AML-193 (cell line): ENCODE data around the gene MRM2.

ENCODE experiments used
- DNase-seq, 2 experiments: peaks; one replicate each; lab custom pipeline; 2025; lab: John Stamatoyannopoulos, UW

The MRM2 gene

DNA sequence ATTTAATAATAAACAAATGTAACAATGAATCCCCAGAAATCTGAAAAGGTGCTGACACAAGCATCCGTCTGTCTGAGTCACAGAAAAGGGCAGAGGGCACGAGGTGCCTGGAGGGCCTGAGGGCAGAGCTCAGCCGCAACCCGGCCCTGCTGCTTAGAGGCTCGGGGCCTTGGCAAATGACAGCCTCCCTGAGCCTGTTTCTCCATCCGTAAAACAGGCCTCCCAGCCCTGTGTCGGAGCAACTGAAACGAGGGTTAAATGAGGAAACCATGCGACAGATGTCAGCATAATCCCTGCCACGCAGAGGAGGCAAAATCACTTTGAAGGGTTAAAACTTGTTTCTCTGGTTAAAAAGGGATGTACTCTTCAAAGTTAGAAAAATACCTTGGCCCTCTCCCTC, 24.9 kb upstream of the MRM2 start:
- no peak for DNase-seq

DNA sequence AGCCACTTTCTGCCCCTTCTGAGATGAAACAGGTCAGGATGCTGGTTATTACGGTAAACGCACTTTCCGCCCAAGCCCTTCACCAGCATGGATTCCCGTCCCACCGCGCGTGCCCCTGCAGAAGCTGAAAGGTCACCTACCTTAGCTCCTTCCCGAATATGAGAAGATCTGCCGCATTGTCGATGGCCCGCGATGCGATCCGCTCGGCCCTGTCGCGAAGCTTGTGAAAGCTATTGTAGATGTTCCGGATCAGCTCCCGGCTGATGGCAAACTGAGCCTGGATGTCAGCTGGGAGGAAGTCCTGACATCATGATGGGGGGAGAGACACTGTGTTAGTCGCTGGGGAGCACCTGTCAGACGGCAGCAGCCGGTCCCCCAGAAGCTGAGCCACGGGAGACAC, 22.2 kb upstream of the MRM2 start:
- no peak for DNase-seq

DNA sequence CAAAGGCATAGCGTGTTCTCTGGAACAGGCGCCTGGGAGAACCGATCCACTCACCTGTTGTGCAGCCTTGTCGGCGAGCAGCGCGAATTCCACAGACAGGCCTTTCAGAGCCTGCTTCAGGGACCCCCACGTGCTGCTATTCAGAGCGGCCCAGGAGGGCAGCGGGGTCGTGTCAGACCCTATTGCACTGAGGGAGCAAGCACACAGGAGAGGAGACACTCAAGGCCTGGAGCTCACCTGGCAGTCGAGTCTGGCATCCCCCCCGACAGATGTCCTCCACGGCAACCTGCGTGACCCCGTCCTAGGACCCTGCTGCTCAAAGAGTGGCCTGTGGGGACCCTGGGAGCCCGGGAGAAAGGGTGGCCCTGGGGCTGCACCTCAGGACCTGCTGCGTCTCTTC, 21.2 kb upstream of the MRM2 start:
- DNase-seq = no peak

DNA sequence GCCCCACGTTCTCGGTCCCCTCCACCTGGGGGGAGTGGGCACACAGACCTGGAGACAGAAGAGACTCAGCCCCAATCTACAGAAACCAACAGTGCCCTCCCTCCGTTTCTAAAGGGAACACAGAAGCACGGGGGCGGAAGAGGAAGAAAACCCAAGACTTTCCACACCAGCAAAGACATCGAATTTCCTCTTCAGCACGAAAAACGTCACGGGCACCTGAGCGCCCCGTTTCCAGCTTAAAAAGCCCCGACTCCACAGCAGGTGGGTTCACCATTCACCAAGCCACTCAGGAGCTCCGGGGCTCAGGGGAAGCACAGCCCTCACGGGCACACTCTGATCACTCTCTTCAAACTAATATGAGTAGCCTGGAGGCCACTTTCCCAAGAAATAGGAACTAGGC, 19.6 kb upstream of the MRM2 start:
- DNase-seq = peak; percentile 23 to 25

DNA sequence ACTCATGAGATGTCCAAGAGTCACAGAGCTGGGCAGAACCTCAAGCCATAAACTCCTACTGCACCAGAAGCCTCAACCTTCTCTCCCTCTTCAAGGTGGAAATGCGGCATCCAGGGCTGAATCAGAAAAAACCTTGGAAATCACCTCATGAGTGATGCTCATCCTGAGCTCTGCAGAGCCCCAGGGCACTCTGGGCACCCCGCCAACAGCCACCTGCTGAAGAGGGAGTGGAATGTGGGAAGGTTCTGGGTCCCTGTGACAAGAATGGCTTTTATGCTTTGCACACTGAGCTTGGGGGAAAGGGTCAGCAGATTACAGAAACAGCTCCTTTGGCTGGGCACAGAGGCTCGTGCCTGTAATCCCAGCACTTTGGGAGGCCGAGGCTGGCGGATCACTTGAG, 18.8 kb upstream of the MRM2 start:
- no peak for DNase-seq

DNA sequence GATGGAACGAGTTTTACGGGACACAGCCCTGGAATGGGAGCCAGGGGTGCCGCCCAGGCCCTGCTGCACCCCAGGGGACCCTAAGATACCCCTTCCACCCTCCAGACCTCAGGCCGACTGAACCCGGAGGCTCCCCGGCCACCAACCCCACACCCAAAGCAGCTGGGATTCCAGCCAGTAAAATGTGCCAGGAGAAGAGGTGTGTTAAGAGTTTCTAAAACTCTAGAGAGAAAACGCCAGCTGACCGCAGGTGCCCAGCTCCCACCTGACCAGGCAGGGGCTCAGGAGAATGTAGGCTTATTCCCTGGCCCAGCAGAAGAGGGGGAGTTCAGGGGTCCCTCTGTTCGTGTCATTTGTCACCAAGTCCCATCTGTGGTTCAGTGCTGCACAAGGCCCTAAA, 17.5 kb upstream of the MRM2 start:
- DNase-seq = no peak

DNA sequence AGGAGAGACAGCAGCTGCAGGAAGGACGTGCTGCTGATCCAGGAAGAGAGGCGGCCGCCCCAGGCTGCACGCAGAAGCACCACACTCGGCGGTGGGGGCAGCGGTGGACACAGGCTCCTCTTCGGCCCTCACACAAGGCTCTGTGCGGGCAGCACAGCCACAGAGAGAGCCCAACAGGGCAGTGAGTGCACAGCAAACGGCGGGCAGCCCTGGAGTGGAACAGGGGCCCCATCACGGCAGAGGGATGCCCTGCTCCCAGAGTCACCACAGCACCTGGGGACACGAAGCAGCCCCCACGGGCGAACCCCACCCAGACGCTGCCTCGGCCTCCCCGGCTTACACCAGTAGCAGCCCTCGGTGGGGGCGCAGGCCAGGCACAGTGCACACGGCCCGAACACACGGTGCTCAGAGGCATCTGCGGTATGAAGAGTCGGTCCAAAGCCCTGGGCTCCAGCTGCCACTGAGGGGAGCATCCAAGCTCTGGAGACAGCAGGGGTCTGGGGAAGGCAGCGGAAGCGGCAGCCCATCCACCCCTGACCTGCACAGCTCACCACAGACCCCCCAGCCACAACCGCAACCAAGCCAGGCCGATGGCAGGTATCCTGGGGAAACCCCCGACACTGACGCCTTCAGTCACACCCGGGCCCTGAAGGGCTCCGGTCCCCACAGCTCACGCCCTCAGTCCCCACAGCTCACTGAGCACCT, 16.8 kb upstream of the MRM2 start:
- no peak for DNase-seq

DNA sequence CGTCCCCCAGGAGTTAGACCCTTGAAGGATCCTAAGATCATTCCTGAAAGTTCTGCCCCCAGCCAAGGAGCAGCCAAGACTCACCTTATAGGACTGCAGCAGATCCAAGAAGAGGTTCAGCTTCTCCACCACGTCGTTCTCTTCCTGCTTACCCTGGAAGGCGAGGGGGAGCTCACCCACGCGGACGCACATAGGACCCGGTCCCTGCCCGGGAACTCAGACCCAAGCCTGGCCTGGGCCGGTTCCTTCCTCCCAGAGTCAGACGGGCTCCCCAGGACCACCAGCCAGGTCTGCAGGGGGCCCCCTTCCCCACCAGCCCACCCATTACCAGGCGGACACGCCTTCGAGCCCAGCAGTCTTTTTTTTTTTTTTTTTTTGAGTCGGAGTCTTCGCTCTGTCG, 15.6 kb upstream of the MRM2 start:
- no peak for DNase-seq

DNA sequence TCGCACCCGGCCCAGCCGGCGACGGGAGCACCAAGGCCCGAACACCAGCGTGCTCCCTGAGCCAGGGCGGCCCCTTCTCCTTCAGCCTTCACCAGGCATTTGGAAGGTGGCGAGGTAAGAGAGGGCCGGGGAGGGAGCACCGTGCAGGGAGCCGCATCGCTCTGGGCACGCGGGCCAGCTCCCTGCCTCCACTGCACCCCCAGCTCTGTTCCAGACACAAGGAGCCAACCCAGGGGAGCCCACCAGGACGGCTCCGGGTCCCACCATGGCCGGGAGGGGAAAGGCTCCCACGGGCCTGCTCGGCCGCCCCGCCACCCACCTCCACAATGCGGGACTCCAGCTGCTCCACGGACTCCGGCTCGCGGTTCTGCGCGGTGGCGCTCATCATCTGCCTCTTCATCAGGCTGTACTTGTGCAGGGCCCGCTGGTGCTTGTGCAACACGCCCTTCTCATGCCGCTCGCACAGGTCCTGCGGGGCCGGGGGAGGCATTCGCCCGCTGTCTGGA, 15.1 kb upstream of the MRM2 start:
- DNase-seq = no peak

DNA sequence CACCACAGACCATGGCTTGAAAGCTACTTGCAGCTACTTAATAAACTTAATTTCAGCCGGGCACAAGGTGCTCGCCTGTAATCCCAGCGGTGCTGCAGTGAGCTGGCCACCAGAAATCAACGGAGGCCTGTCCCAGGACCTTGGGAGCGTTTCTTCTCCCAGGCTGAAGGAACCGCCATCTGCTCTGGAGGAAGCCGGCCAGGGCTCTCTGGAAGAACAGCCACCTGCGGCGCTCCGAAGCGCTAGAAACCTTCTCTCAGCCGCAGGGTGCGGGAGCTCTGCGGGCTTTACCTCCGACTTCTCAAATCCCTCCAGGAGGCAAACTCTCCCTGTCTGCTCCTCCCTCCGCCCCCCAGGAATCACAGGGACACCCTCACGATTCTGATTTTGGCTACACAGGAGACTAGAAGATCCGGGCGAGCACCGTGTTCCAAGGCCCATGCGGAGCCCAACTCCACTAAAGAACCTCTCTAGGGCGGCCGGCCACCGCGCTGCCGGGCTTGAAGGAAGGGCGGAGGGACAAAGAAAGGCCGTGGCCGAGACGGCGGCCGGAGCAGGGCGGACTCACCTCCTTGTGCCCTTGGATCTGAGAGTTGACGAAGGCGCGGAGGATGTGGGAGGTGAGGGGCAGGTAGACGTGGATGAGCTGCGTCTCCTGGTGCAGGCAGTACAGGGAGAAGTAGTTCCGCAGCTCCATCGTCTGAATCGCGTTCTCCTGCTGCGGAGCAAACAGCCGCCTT, 14.5 kb upstream of the MRM2 start:
- DNase-seq = no peak

DNA sequence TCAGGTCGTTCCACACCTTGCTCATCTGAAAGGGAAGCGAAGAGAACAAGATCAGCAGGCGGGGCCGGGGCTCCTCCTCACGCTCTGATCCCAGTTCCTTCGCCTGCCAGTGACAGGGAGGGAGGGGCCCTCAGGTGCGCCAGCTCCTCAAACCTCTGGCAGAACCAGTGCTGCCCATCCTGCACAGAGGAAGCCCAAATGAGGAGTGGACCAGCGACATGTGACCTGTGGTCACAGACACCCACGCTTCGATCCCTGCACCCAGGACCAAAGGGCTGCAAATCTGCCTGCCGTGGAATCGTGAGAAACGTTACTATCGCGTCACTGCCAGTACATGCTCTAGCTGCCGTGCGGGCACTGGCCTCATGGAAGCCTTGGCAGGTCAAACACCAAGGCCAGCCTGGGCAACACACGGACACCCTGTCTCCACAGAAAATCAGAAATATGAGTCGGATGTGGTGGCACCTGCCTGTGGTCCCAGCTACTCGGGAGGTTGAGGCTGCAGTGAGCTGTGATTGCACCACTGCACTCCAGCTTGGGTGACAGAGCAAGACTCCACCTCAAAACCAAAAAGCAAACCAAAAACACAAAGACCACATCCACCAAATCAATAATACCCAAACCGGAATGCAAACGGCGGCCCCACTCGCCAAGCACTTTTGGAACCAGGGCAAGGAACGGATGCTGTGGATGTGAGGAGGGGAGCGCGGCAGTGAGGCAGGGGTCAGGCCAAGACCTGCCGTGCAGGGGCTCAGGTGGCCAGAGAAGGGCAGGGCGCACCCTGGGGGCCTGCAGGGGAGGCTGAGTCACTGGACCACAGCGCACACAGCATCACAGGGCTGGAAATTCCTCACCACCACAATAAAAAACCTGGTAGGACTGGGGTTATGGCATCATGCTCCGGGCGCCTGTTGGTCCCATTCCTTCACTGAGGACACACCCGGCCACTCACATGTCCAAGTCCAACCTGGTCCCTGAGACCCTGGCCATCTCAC, 13.4 kb upstream of the MRM2 start:
- no peak for DNase-seq

DNA sequence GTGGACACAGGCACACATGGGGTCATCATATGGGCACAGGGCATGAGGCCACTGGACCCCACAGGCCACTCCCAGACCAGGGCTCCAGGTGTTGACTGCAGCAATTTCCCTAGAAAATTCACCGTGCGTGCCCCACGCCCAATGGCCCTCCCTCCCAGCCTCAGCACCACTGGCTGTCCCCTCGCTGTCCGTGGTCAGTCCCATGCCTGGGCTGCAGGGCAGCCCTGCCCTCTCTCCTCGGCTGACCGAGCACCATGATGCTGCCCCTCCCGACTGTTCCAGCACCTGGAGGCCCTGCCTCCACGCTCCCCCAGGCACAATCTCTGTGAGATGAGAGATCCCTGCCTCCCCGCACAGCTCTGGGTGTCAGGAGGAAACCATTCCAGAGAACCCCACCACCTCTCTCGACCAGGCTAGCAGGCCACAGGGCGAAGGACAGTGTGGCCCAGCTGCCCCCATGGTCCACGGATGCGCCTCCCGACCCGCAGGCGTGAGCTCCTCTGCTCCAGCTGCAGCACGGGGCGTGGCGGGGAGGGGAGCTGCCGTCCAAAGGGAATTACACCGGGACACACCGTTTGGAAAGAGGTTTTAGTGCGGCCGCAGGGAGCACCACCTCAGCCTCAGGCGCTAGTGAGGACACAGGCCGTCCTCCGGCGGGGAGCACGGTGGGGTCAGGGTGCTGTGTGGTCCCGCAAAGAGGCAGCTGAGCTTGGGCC, 12.6 kb upstream of the MRM2 start:
- DNase-seq = no peak

DNA sequence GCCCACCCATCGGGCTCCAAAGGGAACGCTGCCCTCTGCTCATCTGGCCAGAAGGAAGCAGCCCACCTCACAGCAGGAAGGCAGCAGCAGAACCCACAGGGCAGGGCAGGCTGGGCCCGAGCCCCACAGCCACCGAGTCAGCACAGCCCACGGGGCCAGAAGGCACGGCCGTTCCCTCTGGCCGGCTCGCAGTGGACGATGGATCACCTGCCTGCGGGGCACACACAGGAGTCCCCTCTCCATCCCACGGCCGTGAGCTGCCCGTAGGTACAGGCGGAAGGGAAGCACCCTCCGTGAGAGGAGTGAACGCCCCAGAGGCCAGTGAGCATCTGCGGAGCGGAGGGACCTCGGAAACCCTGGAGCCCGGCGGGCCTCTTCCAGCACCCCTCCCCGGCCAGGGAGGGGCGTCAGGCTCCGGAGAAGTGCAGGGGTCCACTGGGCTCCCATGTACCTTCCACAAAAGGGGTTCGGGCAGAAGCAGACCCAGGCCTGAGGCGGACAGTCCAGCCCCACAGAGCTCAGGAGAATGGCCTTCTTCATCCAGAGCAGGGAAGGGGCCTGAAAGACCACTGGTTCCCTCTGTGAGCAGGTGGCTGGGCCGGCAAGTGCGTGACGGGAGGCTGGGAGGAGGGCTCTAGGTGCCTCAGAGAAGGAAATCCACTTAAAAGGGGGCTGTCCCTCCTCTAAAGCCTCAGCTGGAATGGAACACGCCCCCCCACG, 11.7 kb upstream of the MRM2 start:
- no peak for DNase-seq

DNA sequence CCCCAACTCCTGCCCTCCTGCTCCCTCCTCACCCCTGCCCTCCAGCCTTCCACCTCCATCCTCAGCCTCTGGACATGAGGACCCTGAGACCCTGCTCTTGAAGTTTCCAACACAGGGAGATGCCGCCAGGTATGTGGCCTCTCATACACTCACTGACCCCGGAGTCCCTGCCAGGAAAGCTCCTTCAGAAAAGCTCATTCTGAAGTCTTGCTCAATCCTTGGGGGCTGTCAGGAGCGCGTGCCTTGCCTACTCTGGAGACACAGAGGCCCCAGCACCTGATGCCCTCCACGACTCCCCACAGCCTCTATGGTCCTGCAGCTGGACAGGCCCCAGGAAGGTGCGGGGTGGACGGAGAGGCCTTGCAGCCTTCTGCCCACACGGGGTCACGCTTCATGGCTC, 11.0 kb upstream of the MRM2 start:
- no peak for DNase-seq

DNA sequence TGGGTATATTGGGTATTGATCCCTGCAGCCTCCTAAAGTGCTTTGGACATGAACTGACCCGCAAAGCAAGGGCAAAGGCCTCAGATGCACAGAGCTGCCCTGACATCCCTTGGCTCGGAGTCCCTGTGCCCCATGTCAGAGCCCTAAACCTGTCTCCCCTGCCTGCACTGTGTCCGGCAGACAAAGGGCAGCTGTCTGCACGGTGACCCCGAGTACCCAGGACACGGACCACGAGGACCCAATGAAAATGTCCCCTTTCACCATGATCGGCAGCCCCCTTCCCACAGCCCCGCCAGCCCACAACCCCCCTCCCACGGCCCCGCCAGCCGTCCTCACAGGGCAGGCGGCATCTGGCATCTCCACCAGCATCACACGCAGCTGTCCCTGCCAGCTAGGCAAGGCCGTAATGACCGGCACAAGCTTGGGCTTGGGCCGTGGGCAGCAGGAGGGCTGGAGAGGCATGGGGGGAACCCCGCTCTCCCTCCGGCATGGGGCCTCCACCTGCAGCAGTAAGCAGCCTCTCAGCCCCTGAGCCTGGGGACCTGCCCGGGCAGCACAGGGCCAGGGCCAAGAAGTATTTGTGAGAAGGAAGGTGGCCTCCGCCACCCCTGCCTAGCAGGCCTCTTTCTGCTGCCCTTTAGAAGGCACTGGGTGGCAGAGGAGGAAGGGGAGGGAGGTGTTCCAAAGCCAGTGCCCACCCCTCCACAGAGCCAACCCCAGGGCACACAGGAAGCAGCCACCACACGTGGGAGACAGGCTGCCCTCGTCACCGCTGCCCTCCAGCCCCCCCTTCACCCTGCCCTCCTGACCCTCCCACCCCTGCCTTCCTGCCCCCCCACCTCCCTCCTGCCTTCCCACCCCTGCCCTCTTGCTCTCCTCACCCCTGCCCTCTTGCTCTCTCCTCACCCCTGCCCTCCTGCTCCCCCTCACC, 10.1 kb upstream of the MRM2 start:
- DNase-seq = no peak

DNA sequence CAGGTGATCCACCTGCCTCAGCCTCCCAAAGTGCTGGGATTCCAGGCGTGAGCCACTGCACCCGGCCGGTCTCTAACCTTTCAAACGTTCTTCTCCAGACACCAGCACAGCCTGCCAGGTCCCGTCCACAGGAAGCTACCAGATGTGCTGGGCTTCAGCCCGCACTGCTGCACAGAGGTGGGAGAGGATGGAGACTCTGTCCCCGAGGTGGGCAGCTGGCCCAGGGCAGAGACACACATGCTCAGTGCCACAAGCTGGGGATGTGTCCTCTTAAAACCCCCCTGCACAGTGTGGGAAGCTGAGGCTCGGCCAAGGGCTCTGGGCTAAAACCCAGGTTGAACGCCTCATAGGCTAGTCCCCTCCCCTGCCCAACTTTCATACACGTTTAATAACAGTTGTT, 9.4 kb upstream of the MRM2 start:
- no peak for DNase-seq

DNA sequence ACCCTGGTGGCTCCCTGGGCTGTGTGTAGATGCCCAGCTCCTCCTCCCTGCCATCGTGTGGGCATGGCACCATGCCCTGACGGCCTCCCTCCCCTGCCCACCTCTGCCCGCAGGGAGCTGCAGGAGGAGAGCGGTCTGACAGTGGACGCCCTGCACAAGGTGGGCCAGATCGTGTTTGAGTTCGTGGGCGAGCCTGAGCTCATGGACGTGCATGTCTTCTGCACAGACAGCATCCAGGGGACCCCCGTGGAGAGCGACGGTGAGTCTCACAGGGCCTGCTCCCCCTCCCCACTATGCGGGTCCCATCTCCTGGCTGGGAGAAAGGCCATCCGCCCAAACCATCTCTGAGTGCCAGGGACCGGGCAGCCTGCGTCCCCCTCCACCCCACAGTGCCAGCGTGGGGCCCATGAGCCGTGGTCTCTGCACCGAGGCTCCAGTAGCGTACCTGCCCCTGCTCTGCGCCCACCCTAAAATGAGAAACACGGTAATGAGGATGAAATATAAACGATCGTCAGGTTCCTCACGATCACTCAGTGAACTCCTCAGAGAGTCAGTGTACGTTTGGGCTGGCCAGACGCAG, 7.8 kb upstream of the MRM2 start:
- no peak for DNase-seq

DNA sequence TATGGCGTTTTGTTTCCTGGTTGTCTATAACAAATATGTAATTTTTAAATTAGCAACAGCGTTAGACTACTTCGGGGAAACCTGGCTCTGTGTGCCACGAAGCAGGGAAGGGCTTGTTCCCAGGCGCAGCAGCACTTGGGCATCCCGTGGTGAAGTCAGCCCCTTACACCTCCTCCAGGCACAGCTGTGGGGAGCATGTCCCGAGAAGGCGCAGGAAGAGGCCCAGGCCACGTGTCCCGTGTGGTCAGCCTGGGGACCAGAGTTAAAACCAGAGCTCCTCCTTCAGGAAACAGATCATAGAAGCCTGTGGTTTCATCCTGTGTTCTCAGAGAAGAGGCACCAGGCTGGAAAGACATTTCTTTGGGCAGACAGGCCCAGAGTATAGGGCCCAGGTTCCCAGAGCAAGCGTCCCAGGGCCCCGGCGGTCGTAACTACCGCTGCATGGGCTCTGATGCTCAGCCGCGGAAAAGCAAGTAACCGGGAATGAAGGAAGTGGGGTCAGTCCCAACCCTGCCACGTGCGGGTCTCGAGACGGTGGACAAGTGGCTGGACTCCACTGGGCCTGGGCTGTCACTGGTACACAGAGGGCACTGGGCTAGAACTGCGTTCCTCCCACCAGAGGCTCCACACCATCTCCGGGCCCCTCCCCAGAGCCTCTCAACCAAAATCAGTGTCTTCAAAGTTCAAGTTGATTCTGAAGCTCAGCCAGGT, 7.1 kb upstream of the MRM2 start:
- peak; percentile 85 to 86 for DNase-seq
